Measurements from ENCODE around the gene MAMDC2.

MAMDC2 gene

DNA sequence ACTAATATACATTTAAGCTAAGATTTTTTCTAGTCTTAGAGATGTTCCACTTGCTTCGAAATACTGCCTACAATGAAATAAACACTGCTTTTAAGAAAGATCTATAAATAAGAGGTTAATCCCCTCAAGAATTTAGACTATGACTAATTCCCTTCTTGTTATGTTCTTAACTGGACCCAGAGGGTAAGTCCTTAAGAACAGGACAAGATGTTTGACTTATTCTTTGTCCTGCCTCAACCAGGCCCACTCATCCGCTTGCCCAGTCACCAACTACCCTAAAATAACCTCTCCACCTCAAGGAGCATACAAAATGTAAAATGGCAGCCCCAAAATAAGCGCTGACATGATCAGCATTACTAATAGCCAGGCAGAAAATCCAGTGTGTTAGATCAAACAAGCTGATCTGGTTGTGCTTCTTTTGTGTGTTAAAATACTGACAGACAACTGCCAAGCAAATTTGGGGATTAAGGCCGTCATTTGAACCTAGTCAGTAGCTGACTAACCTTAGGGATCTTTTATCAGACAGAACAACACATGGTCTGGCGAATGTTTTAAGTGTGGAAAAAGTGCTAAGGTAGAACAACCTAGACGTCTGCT lies 121.5 kb downstream of the MAMDC2 start:
- TF ChIP-seq POLR2AphosphoS5 (IDR thresholded peaks at IDR 0.05; ENCODE audit: borderline replicate concordance, low read depth, low read length) (no peak), EZH2 (IDR thresholded peaks at IDR 0.05) (no peak), FOXP2 (optimal IDR thresholded peaks at IDR 0.05; ENCODE audit: control extremely low read depth, extremely low read length, insufficient read depth) (no peak)
- Histone ChIP-seq H3K4me3 (no peak overlapping the region), H3K9ac (ENCODE audit: insufficient read length) (no peak overlapping the region), H3K9me3 (ENCODE audit: low read depth, low read length) (no peaks in the 10 kb centered on the region), H3K27ac (no peak overlapping the region), H3K36me3 (ENCODE audit: insufficient read depth, low read length) (no peaks in the 10 kb centered on the region)
- DNase-seq (ENCODE audit: low read depth, low spot score) = no peak

DNA sequence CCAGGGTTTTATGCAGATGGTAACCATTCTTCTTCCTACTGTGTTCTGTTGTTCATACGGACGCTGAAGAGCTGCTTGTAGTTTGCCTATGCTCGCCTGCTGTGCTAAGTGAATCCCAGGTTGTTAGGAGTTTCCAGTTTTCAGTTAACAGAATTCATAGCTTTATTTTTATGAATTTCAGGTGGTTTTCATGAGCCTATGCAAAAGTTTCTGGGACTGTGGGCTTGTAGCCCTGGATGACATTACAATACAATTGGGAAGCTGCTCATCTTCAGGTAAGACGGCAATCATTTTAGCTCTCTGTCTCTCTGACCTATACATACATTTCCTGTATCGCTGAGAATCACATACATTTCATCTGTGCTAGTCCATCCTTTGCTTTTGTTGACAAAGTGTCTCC lies 124.9 kb downstream of the MAMDC2 start:
- H3K9ac ChIP-seq (ENCODE audit: insufficient read length) = no peak overlapping the region
- H3K4me3 ChIP-seq = no peak overlapping the region
- H3K9me3 ChIP-seq (ENCODE audit: low read depth, low read length) = no peaks in the 10 kb centered on the region
- H3K36me3 ChIP-seq (ENCODE audit: insufficient read depth, low read length) = no peaks in the 10 kb centered on the region
- TF ChIP-seq EZH2 (IDR thresholded peaks at IDR 0.05) = no peak
- no peak for DNase-seq (ENCODE audit: low read depth, low spot score)
- no peak overlapping the region for H3K27ac ChIP-seq

DNA sequence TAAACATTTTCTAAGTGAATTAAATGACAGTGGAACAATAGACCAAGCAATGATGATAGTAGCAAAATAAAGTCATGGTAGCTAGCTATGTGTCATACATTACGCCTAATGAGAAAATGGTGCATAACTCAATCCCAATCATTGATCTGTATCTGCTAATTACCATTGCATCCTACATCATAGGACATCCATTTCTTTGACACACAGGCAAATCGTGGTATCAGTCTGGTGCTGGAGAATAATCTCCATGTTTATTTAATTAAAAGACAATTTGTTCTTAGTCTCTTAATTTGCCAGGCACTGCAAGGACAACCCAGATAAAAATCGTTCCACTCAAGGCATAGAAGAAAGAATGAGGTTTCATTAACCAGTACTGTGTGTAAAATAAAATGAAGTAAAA lies 125.6 kb downstream of the MAMDC2 start:
- Histone ChIP-seq H3K36me3 (ENCODE audit: insufficient read depth, low read length) (no peaks in the 10 kb centered on the region), H3K9ac (ENCODE audit: insufficient read length) (no peak overlapping the region), H3K9me3 (ENCODE audit: low read depth, low read length) (no peaks in the 10 kb centered on the region), H3K27ac (no peak overlapping the region), H3K4me3 (no peak overlapping the region)
- DNase-seq (ENCODE audit: low read depth, low spot score) = no peak
- TF ChIP-seq EZH2 (IDR thresholded peaks at IDR 0.05) (no peak), FOXP2 (optimal IDR thresholded peaks at IDR 0.05; ENCODE audit: control extremely low read depth, extremely low read length, insufficient read depth) (no peak)

DNA sequence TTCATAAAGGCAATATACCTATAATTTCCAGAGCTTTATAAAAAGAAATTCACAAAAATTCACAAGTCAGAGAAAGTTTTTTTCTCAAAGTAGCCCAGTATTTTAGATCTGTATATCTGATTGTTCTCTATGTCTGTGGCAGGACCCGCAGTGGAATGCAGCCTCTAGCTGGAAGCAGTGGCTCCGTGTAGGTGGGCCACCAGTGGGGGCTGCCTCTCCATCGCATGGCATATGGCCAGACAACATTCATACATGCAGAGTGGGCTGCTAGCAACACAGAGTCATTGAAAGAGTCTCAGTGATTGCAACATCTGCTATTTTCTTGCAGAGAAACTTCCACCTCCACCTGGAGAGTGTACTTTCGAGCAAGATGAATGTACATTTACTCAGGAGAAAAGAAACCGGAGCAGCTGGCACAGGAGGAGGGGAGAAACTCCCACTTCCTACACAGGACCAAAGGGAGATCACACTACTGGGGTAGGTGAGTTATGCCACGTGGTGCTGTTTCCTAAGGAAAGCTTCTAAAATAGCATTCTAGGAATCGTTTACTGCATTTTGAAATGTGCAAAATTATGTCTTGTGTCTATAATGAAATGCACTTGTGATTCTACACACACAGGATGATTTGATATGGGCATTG lies 126.6 kb downstream of the MAMDC2 start:
- Histone ChIP-seq H3K27ac (no peak overlapping the region), H3K9me3 (ENCODE audit: low read depth, low read length) (no peaks in the 10 kb centered on the region), H3K4me3 (no peak overlapping the region), H3K9ac (ENCODE audit: insufficient read length) (no peak overlapping the region), H3K36me3 (ENCODE audit: insufficient read depth, low read length) (no peaks in the 10 kb centered on the region)
- TF ChIP-seq EZH2 (IDR thresholded peaks at IDR 0.05) (no peak), FOXP2 (optimal IDR thresholded peaks at IDR 0.05; ENCODE audit: control extremely low read depth, extremely low read length, insufficient read depth) (no peak), POLR2AphosphoS5 (IDR thresholded peaks at IDR 0.05; ENCODE audit: borderline replicate concordance, low read depth, low read length) (no peak)
- DNase-seq (ENCODE audit: low read depth, low spot score) = no peak

DNA sequence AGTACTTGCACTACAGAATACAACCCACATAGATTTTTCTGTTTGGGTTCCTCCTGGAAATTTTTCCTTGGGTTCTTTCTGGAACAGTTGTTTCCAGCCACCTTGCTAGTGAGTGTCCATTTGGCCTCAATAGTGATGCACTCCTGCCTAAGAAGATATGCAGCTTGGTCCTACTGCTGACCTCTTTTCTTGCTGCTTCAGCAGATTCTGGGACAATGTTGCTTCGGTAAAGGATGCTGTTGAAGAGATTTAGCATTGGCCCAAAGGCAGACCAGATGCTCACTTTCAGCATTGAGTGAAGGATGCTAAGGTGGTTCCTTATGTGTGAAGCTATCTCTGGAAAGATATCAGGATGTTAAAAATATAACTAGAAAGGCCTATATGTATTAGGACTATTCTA lies 128.9 kb downstream of the MAMDC2 start:
- DNase-seq (ENCODE audit: low read depth, low spot score) = no peak
- Histone ChIP-seq H3K9ac (ENCODE audit: insufficient read length) (no peak overlapping the region), H3K4me3 (no peak overlapping the region), H3K27ac (no peak overlapping the region), H3K9me3 (ENCODE audit: low read depth, low read length) (no peaks in the 10 kb centered on the region), H3K36me3 (ENCODE audit: insufficient read depth, low read length) (no peaks in the 10 kb centered on the region)
- TF ChIP-seq POLR2AphosphoS5 (IDR thresholded peaks at IDR 0.05; ENCODE audit: borderline replicate concordance, low read depth, low read length) = no peak
- no peak for TF ChIP-seq EZH2 (IDR thresholded peaks at IDR 0.05)
- no peak for TF ChIP-seq FOXP2 (optimal IDR thresholded peaks at IDR 0.05; ENCODE audit: control extremely low read depth, extremely low read length, insufficient read depth)

DNA sequence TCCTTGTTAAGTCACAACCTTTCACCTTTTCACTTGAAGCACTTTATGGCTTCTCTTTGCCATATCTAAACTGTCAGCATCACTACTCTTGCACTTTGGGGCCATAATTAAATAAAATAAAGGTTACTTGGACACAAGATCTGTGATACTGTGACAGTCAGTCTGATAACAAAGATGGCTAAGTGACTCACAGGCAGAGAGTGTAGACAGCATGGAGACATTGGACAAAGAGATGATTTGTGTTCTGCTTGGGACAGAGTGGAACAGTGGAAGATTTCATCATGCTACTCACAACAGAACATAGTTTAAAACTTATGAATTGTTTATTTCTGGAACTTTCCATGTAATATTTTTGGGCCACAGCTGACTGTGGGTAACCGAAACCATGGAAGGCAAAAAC lies 133.5 kb downstream of the MAMDC2 start:
- Histone ChIP-seq H3K4me3 (no peak overlapping the region), H3K9me3 (ENCODE audit: low read depth, low read length) (no peaks in the 10 kb centered on the region), H3K27ac (no peak overlapping the region), H3K9ac (ENCODE audit: insufficient read length) (no peak overlapping the region), H3K36me3 (ENCODE audit: insufficient read depth, low read length) (no peaks in the 10 kb centered on the region)
- no peak for TF ChIP-seq FOXP2 (optimal IDR thresholded peaks at IDR 0.05; ENCODE audit: control extremely low read depth, extremely low read length, insufficient read depth)
- no peak for TF ChIP-seq POLR2AphosphoS5 (IDR thresholded peaks at IDR 0.05; ENCODE audit: borderline replicate concordance, low read depth, low read length)
- no peak for TF ChIP-seq EZH2 (IDR thresholded peaks at IDR 0.05)
- no peak for DNase-seq (ENCODE audit: low read depth, low spot score)

DNA sequence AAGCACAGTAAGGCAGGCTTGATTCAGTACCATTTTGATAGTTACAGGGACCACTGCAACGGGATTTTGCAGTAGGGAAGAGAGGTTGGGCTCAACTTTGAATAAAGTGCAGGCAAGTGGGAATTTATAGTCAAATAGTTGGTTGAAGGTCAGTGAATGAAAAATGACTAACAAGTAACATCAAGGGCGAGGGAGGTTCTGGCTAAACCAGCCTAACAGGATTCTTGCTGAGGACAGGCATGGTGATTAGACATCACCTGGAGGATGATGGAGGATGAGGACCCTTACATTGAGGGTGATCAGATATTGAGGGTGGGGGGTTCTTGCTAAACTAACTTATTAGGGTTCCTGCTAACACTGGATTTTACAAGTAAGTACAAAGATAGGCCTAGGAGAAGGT lies 149.1 kb downstream of the MAMDC2 start:
- no peak overlapping the region for H3K4me3 ChIP-seq
- no peak overlapping the region for H3K27ac ChIP-seq
- no peak overlapping the region for H3K9ac ChIP-seq (ENCODE audit: insufficient read length)
- TF ChIP-seq POLR2AphosphoS5 (IDR thresholded peaks at IDR 0.05; ENCODE audit: borderline replicate concordance, low read depth, low read length) (no peak), EZH2 (IDR thresholded peaks at IDR 0.05) (no peak), FOXP2 (optimal IDR thresholded peaks at IDR 0.05; ENCODE audit: control extremely low read depth, extremely low read length, insufficient read depth) (no peak)
- DNase-seq (ENCODE audit: low read depth, low spot score) = no peak
- no peaks in the 10 kb centered on the region for H3K9me3 ChIP-seq (ENCODE audit: low read depth, low read length)
- H3K36me3 ChIP-seq (ENCODE audit: insufficient read depth, low read length) = no peaks in the 10 kb centered on the region

DNA sequence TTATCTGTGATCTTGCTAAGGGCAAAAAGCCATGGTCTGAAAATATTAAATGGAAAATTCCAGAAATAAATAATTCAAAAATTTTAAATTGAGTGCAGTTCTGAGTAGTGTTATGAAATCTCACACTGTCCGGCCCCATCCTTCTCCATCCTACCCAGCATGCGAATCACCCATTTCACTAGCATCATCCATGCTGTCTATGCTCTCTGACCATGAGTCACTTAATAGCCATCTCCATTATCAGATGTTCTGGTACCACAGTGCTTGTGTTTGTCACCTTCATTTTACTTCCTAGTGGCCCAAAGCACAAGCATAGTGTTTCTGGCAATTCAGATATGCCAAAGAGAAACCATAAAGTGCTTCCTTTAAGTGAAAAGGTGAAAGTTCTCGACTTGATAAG lies 151.8 kb downstream of the MAMDC2 start:
- DNase-seq (ENCODE audit: low read depth, low spot score) = no peak
- no peak for TF ChIP-seq FOXP2 (optimal IDR thresholded peaks at IDR 0.05; ENCODE audit: control extremely low read depth, extremely low read length, insufficient read depth)
- no peak for TF ChIP-seq EZH2 (IDR thresholded peaks at IDR 0.05)
- no peak for TF ChIP-seq POLR2AphosphoS5 (IDR thresholded peaks at IDR 0.05; ENCODE audit: borderline replicate concordance, low read depth, low read length)

More for the DNA sequence above, 151.8 kb downstream of the MAMDC2 start:
- Histone ChIP-seq H3K9me3 (ENCODE audit: low read depth, low read length) (no peaks in the 10 kb centered on the region), H3K27ac (no peak overlapping the region), H3K4me3 (no peak overlapping the region), H3K9ac (ENCODE audit: insufficient read length) (no peak overlapping the region), H3K36me3 (ENCODE audit: insufficient read depth, low read length) (no peaks in the 10 kb centered on the region)

All from SK-N-MC (cell line).